Measurements from ENCODE around the gene CMTM1. TPM values are rescaled to one million over a fixed set of nuclear protein-coding genes. Genes with fewer than 3 reads are reported as not detected.

CMTM1 gene
- total RNA-seq, 1 donor from 2014 or later, result 0.95 TPM

GRCh38 chr16:66599726-66600125 lies 33.5 kb downstream of the CMTM1 start:
- H3K9me3 Mint-ChIP-seq, result peaks cover 5% of the 10 kb centered on the region
- ChIA-PET POLR2A (no interaction called here), CTCF (no interaction called here)
- H3K4me3 Mint-ChIP-seq, result no peak overlapping the region
- no peaks in the 10 kb centered on the region for H3K36me3 Mint-ChIP-seq (ENCODE audit: low read depth)
- H3K27me3 Mint-ChIP-seq, result peaks cover 25% of the 10 kb centered on the region
- intact Hi-C loops (cut with micrococcal nuclease), result loop anchor here (10.0 kb wide), 1 partner anchor 125 kb away; no protein-coding TSS in a partner anchor
- H3K4me1 Mint-ChIP-seq, result peaks cover 17% of the 10 kb centered on the region
- no peak for ATAC-seq (ENCODE audit: low read depth)
- no peak overlapping the region for H3K27ac Mint-ChIP-seq
- no peak for DNase-seq
- no peak for TF ChIP-seq CTCF (IDR thresholded peaks at IDR 0.05)

GRCh38 chr16:66600477-66600876 lies 34.2 kb downstream of the CMTM1 start:
- ChIA-PET POLR2A (interaction anchor here (0.7 to 1.0 kb wide), 2 partner anchors 14 to 48 kb away, joined by 3 to 6 read pairs; partner anchors contain the start of gene CKLF), CTCF (no interaction called here)
- ATAC-seq (ENCODE audit: low read depth) (no peak), DNase-seq (no peak)
- Mint-ChIP-seq H3K9me3 (peaks cover 5% of the 10 kb centered on the region), H3K4me3 (no peak overlapping the region), H3K27me3 (peaks cover 25% of the 10 kb centered on the region), H3K27ac (no peak overlapping the region), H3K36me3 (ENCODE audit: low read depth) (no peaks in the 10 kb centered on the region), H3K4me1 (peaks cover 13% of the 10 kb centered on the region)
- intact Hi-C loops (cut with micrococcal nuclease), result loop anchor here (10.0 kb wide), 1 partner anchor 124 kb away; no protein-coding TSS in a partner anchor
- no peak for TF ChIP-seq CTCF (IDR thresholded peaks at IDR 0.05)

DNA sequence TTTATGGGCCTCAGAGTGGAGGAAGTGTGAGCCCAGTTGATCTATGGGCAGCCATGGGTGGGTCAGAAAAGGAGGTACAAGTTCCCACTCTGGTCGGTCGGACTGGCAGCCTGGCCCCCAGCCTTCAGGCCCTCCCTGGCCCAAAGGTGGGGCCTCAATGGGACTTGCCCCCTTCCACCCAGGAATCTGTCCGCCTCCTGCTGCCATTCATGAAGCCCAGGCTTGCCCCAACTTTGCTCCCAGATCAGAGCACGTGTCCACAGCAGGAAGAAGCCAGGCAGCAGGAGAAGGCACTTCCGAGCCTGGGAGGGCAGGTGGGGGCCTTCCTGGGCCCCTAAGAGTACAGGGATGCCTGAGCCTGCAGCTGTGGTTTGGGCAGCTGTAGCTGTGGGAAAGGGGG lies 35.2 kb downstream of the CMTM1 start:
- Mint-ChIP-seq H3K27me3 (peaks cover 30% of the 10 kb centered on the region), H3K4me3 (no peak overlapping the region), H3K27ac (no peak overlapping the region), H3K36me3 (ENCODE audit: low read depth) (no peaks in the 10 kb centered on the region), H3K4me1 (peaks cover 23% of the 10 kb centered on the region), H3K9me3 (peaks cover 5% of the 10 kb centered on the region)
- TF ChIP-seq CTCF (IDR thresholded peaks at IDR 0.05), result no peak
- no peak for DNase-seq
- ChIA-PET POLR2A (interaction anchor here (1.0 kb wide), 1 partner anchor 49 kb away, joined by 6 read pairs; the partner anchor contains the start of gene CKLF), CTCF (no interaction called here)
- ATAC-seq (ENCODE audit: low read depth), result no peak
- intact Hi-C loops (cut with micrococcal nuclease), result loop anchor here (10.0 kb wide), 1 partner anchor 123 kb away; no protein-coding TSS in a partner anchor

DNA sequence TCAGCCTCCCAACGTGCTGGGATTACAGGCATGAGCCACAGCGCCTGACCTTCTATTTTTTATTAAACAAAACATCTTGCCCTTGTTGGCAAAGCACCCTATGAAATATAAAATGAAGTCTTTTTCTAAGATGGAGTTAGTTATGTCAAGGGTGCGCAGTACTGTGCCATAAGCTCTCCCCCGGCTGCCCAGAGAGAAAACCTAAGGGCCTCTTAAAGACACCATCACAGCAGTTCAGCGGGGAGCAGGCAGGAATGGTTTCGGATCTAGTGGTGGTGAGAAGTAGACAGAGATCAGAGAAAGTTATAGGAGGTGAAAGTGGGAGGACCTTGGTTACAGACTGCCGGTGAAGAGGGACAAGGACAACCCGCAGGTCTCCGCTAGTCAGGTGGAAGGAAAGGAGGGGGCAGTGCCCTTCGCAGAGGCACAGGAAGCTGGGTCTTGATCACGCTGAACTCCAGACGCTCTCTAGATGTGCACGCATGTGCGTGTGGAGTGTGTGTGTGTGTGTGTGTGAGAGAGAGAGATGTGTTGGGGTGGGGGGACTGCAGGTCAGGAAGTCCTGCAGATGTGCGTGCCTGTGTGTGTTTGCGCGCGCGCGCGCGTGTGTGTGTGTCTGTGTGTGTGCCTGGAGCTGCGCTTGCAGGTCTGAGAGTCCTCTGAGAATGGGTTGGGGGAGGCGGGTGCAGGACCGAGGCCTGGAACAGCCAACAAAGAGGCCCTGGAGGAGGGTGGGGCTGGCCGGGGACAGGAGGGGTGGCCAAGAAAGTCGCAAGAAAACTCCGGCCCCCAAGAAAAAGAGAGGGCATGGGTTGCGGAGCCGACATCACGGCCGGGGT lies 37.5 kb downstream of the CMTM1 start:
- ChIA-PET POLR2A (interaction anchor here (0.6 to 2.2 kb wide), 7 partner anchors 9 to 82 kb away, joined by 3 to 19 read pairs (median 3); partner anchors contain the start of genes CKLF and TK2), CTCF (interaction anchor here (0.7 kb wide), 2 partner anchors 41 to 92 kb away, joined by 3 to 6 read pairs; no protein-coding TSS in a partner anchor)
- H3K4me3 Mint-ChIP-seq, result peak overlapping the region; percentile 84
- intact Hi-C loops (cut with micrococcal nuclease), result loop anchor here (1.0 to 10.0 kb wide), 9 partner anchors 13 to 197 kb away; partner anchors contain the start of gene DYNC1LI2
- DNase-seq (peak; percentile 41), ATAC-seq (ENCODE audit: low read depth) (peak; percentile 29)
- peaks cover 23% of the 10 kb centered on the region for H3K27me3 Mint-ChIP-seq
- TF ChIP-seq CTCF (IDR thresholded peaks at IDR 0.05), result no peak
- peak overlapping the region; percentile 7 for H3K27ac Mint-ChIP-seq
- H3K4me1 Mint-ChIP-seq, result peaks cover 40% of the 10 kb centered on the region
- no peaks in the 10 kb centered on the region for H3K36me3 Mint-ChIP-seq (ENCODE audit: low read depth)
- peaks cover 5% of the 10 kb centered on the region for H3K9me3 Mint-ChIP-seq
